ENCODE data around the gene IDE. TPM values are rescaled to one million over a fixed set of nuclear protein-coding genes. Genes with fewer than 3 reads are reported as not detected.
A peak's percentile ranks its signal among the peaks of the same experiment; 100 is the strongest.

Gene IDE
- total RNA-seq, 1 donor from 2014 or later = 15.3 TPM

GRCh38 chr10:92434385-92434784, 139.5 kb downstream of the IDE start:
- Histone ChIP-seq H3K36me3 (ENCODE audit: control insufficient read depth, insufficient read depth, low read length) (no peaks in the 10 kb centered on the region), H3K27me3 (ENCODE audit: control insufficient read depth, insufficient read depth, low read length) (no peaks in the 10 kb centered on the region), H3K4me3 (ENCODE audit: low read depth, low read length) (no peak overlapping the region)
- DNase-seq (ENCODE audit: low read depth) (no peak), FAIRE-seq (no peak)
- TF ChIP-seq, protein P1, sequence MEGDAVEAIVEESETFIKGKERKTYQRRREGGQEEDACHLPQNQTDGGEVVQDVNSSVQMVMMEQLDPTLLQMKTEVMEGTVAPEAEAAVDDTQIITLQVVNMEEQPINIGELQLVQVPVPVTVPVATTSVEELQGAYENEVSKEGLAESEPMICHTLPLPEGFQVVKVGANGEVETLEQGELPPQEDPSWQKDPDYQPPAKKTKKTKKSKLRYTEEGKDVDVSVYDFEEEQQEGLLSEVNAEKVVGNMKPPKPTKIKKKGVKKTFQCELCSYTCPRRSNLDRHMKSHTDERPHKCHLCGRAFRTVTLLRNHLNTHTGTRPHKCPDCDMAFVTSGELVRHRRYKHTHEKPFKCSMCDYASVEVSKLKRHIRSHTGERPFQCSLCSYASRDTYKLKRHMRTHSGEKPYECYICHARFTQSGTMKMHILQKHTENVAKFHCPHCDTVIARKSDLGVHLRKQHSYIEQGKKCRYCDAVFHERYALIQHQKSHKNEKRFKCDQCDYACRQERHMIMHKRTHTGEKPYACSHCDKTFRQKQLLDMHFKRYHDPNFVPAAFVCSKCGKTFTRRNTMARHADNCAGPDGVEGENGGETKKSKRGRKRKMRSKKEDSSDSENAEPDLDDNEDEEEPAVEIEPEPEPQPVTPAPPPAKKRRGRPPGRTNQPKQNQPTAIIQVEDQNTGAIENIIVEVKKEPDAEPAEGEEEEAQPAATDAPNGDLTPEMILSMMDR (IDR thresholded peaks at IDR 0.05; ENCODE audit: insufficient read depth, low read length, severe bottlenecking) = no peak

GRCh38 chr10:92432596-92432995, 141.3 kb downstream of the IDE start:
- FAIRE-seq (no peak), DNase-seq (ENCODE audit: low read depth) (no peak)
- H3K27me3 ChIP-seq (ENCODE audit: control insufficient read depth, insufficient read depth, low read length) = no peaks in the 10 kb centered on the region
- H3K4me3 ChIP-seq (ENCODE audit: low read depth, low read length) = no peak overlapping the region
- no peaks in the 10 kb centered on the region for H3K36me3 ChIP-seq (ENCODE audit: control insufficient read depth, insufficient read depth, low read length)
- TF ChIP-seq, protein P1 (IDR thresholded peaks at IDR 0.05; ENCODE audit: insufficient read depth, low read length, severe bottlenecking) = no peak

DNA sequence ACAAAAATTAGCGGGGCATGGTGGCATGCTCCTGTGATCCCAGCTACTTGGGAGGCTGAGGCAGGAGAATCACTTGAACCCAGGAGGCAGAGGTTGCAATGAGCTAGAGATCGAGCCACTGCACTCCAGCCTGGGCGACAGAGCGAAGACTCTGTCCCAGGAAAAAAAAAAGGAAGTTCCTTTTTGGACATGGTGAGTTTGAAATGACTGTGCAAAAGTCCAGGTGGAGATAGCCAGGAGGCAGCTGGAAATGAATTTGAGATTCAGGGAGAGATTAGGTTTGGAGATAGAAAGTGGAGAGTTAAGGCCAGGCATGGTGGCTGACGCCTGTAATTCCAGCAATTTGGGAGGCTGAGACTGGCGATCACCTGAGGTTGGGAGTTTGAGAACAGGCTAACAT, 143.8 kb downstream of the IDE start:
- FAIRE-seq = no peak
- TF ChIP-seq, protein P1 (IDR thresholded peaks at IDR 0.05; ENCODE audit: insufficient read depth, low read length, severe bottlenecking) = no peak
- H3K4me3 ChIP-seq (ENCODE audit: low read depth, low read length) = no peak overlapping the region
- H3K27me3 ChIP-seq (ENCODE audit: control insufficient read depth, insufficient read depth, low read length) = no peaks in the 10 kb centered on the region
- H3K36me3 ChIP-seq (ENCODE audit: control insufficient read depth, insufficient read depth, low read length) = no peaks in the 10 kb centered on the region
- DNase-seq (ENCODE audit: low read depth) = no peak

- TF ChIP-seq, protein P1 (IDR thresholded peaks at IDR 0.05; ENCODE audit: insufficient read depth, low read length, severe bottlenecking) = no peak
- Histone ChIP-seq H3K4me3 (ENCODE audit: low read depth, low read length) (no peak overlapping the region), H3K36me3 (ENCODE audit: control insufficient read depth, insufficient read depth, low read length) (no peaks in the 10 kb centered on the region), H3K27me3 (ENCODE audit: control insufficient read depth, insufficient read depth, low read length) (peaks cover 8% of the 10 kb centered on the region)
- FAIRE-seq = no peak
- no peak for DNase-seq (ENCODE audit: low read depth)
Measured at GRCh38 chr10:92421550-92421949, 152.3 kb downstream of the IDE start.

DNA sequence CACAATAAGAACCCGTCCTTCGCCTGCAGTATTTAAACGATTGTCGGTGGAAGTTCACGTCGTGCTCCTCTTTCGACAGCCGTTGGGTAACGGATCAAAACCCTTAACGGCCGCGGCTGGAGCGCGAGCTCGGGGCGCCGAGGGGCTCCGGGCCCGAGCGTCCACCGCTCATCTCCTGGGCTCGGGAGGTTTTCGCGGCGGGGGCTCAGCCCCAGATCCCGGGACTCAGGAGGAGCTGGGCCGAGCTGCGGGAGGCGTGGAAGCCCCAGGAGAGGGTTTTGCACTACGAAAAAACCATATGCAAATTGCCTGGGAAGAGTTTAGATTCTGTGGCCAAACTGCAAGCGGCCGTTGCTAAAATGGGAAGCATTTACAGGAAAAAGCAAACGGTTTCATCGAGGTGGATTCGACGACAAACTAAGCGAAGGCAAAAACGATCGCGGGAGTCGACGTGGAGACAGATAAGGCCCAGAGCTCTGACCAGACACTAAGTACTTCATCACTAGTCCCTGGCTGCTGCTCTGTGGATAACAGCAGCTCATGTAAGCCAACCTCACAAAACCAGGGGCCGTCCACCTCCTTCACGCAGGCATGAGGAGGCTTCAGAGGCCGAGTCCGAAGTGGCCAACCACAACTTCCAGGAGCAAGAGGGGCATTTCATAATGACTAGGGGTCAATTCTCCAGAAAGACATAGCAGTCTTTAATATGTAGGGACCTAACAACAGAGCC, 153.2 kb downstream of the IDE start:
- TF ChIP-seq, protein P1 (IDR thresholded peaks at IDR 0.05; ENCODE audit: insufficient read depth, low read length, severe bottlenecking) = no peak
- DNase-seq (ENCODE audit: low read depth) (no peak), FAIRE-seq (no peak)

More for the DNA sequence above, 153.2 kb downstream of the IDE start:
- H3K4me3 ChIP-seq (ENCODE audit: low read depth, low read length) = peak overlapping the region; percentile 2
- peaks cover 8% of the 10 kb centered on the region for H3K27me3 ChIP-seq (ENCODE audit: control insufficient read depth, insufficient read depth, low read length)
- no peaks in the 10 kb centered on the region for H3K36me3 ChIP-seq (ENCODE audit: control insufficient read depth, insufficient read depth, low read length)

All from bronchial epithelial cell (primary cell).